ENCODE measurements around the gene CMC2. TPM values are rescaled to one million over a fixed set of nuclear protein-coding genes. Genes with fewer than 3 reads are reported as not detected.

Gene CMC2
- total and polyA plus RNA-seq, 9 of the 15 experiments (the other 6 are each of a cell fraction or from before 2014, with no cell fraction given) = 122 to 501 (median 172) TPM

- TF ChIP-seq, protein P1, sequence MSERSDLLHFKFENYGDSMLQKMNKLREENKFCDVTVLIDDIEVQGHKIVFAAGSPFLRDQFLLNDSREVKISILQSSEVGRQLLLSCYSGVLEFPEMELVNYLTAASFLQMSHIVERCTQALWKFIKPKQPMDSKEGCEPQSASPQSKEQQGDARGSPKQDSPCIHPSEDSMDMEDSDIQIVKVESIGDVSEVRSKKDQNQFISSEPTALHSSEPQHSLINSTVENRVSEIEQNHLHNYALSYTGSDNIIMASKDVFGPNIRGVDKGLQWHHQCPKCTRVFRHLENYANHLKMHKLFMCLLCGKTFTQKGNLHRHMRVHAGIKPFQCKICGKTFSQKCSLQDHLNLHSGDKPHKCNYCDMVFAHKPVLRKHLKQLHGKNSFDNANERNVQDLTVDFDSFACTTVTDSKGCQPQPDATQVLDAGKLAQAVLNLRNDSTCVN (CRISPR knock-in tag; IDR thresholded peaks at IDR 0.05) = peak; percentile 80
- TF ChIP-seq PHB (CRISPR knock-in tag; IDR thresholded peaks at IDR 0.05) (no peak), ZNF24 (IDR thresholded peaks at IDR 0.05) (no peak), RBM14 (IDR thresholded peaks at IDR 0.05; ENCODE audit: borderline replicate concordance, insufficient read depth, low read depth, low read length) (0 out of 2 replicates have a peak, but pooled peaks have one; percentile 66), KDM4B (IDR thresholded peaks at IDR 0.05; ENCODE audit: borderline replicate concordance in 2 of 2, low read depth in 1 of 2) (peak in 1 of 2 experiments; percentile 62; a peak in 1 of 4 replicates), CEBPB (tag; IDR thresholded peaks at IDR 0.05) (peak; percentile 46; the same call in 1 of the 2 replicates), ARNT (IDR thresholded peaks at IDR 0.05) (peak; percentile 39 to 64; a peak in 2 of 4 replicates), SRSF3 (IDR thresholded peaks at IDR 0.05; ENCODE audit: insufficient read depth, low read length) (no peak), ZNF175 (CRISPR knock-in tag; IDR thresholded peaks at IDR 0.05; ENCODE audit: low read depth) (0 out of 2 replicates have a peak, but pooled peaks have one; percentile 38), HNRNPK (IDR thresholded peaks at IDR 0.05; ENCODE audit: low read depth, low read length, poor library complexity, severe bottlenecking) (no peak), NR4A1 (CRISPR knock-in tag; IDR thresholded peaks at IDR 0.05) (peak; percentile 82), NR4A1 (tag; IDR thresholded peaks at IDR 0.05) (no peak), SNAPC5 (CRISPR knock-in tag; IDR thresholded peaks at IDR 0.05) (no peak), CHD1 (IDR thresholded peaks at IDR 0.05; ENCODE audit: low read length) (no peak), ZBTB49 (CRISPR knock-in tag; IDR thresholded peaks at IDR 0.05; ENCODE audit: borderline replicate concordance) (0 out of 2 replicates have a peak, but pooled peaks have one; percentile 72), ZNF668 (CRISPR knock-in tag; IDR thresholded peaks at IDR 0.05) (no peak), ZNF347 (CRISPR knock-in tag; IDR thresholded peaks at IDR 0.05; ENCODE audit: low read depth) (no peak), ZNF431 (CRISPR knock-in tag; IDR thresholded peaks at IDR 0.05) (0 out of 2 replicates have a peak, but pooled peaks have one; percentile 57), ZNF780A (CRISPR knock-in tag; IDR thresholded peaks at IDR 0.05) (no peak), ATF1 (CRISPR knock-in tag; IDR thresholded peaks at IDR 0.05) (peak; percentile 83), ATF1 (tag; IDR thresholded peaks at IDR 0.05) (peak; percentile 100)
- TF ChIP-seq, protein P2, sequence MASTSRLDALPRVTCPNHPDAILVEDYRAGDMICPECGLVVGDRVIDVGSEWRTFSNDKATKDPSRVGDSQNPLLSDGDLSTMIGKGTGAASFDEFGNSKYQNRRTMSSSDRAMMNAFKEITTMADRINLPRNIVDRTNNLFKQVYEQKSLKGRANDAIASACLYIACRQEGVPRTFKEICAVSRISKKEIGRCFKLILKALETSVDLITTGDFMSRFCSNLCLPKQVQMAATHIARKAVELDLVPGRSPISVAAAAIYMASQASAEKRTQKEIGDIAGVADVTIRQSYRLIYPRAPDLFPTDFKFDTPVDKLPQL (IDR thresholded peaks at IDR 0.05; ENCODE audit: extremely low read depth, insufficient read length) = no peak
- TF ChIP-seq, protein P3, sequence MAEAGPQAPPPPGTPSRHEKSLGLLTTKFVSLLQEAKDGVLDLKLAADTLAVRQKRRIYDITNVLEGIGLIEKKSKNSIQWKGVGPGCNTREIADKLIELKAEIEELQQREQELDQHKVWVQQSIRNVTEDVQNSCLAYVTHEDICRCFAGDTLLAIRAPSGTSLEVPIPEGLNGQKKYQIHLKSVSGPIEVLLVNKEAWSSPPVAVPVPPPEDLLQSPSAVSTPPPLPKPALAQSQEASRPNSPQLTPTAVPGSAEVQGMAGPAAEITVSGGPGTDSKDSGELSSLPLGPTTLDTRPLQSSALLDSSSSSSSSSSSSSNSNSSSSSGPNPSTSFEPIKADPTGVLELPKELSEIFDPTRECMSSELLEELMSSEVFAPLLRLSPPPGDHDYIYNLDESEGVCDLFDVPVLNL (CRISPR knock-in tag; IDR thresholded peaks at IDR 0.05; ENCODE audit: low read depth) = peak; percentile 99
Measured at GRCh38 chr16:81006813-81007695, at the start of gene CMC2, which contains the start of gene CENPN (continued).
